H4 (cell line): ENCODE data around the gene RBM6. TPM values are rescaled to one million over a fixed set of nuclear protein-coding genes. Genes with fewer than 3 reads are reported as not detected.

Experiments used
- DNase-seq: peaks from one replicate; pipeline ENCODE4 v3.0.0-alpha.2; 2015; ENCODE audit warnings: low spot score
- total RNA-seq: library from RNA; depleted of rRNA; stranded (reverse); fragments of >200 nt; shearing (Covaris generic); gene quantifications from 2 replicates; pipeline ENCODE4 v1.2.3, GENCODE V29; 2014; rRNA removed

RBM6 gene
- total RNA-seq, 1 experiment from 2014 or later, result 17.1 TPM

GRCh38 chr3:50125541-50126286, 185.8 kb downstream of the RBM6 start:
- DNase-seq, result no peak

GRCh38 chr3:50126287-50127211, 186.6 kb downstream of the RBM6 start:
- no peak for DNase-seq

Other genes with a start within 250 kb of the RBM6 start
- not detected in 2 replicates for gene AMIGO3, start 220.5 kb upstream of the RBM6 start, total RNA-seq
- 11.9 and 15.1 TPM in 2 replicates for gene GMPPB, start 216.2 kb upstream of the RBM6 start, total RNA-seq
- 13.0 and 18.0 TPM in 2 replicates for gene IP6K1, start 153.6 kb upstream of the RBM6 start, total RNA-seq
- not detected in 2 replicates for gene CDHR4, start 140.3 kb upstream of the RBM6 start, total RNA-seq
- gene INKA1, start 136.9 kb upstream of the RBM6 start, total RNA-seq, result 0.68 and 2.1 TPM in 2 replicates
- gene UBA7, start 126.2 kb upstream of the RBM6 start, total RNA-seq, result 10.4 and 13.2 TPM in 2 replicates
- gene TRAIP, start 83.6 kb upstream of the RBM6 start, total RNA-seq, result 4.4 and 5.7 TPM in 2 replicates
- gene CAMKV, start 70.2 kb upstream of the RBM6 start, total RNA-seq, result not detected in 2 replicates
- gene MST1R, start 36.3 kb upstream of the RBM6 start, total RNA-seq, result 0.21 TPM in 1 of 2 replicates, not detected in the other
- 3.0 and 3.9 TPM in 2 replicates for gene MON1A, start 10.3 kb upstream of the RBM6 start, total RNA-seq
- 35.2 and 81.4 TPM in 2 replicates for gene RBM5, start 148.8 kb downstream of the RBM6 start, total RNA-seq
- 0.33 and 3.8 TPM in 2 replicates for gene SEMA3F, start 215.2 kb downstream of the RBM6 start, total RNA-seq